Measurements from ENCODE around the gene JARID2. TPM values are rescaled to one million over a fixed set of nuclear protein-coding genes. Genes with fewer than 3 reads are reported as not detected.

The JARID2 gene
- total RNA-seq, 1 experiment from 2014 or later, result 23.6 TPM

DNA sequence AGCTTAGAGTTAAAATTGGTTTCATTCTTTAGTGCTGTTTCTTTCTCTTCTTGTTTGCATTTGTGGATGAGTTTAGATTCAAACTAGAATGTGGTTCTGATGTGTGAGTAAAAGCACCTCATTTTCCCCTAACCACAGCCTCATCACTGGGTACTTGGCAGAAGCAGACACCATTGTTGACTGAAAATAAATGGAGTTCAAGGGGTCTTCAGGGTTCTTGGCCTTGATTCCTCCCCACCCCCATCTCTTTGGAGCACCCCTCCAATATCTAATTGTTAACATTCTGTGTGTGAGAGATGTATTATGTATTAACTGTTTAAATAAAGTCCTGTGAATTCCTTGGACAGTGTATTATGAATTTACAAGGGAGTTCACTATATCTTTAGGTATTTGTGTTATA lies 59.6 kb downstream of the JARID2 start:
- intact Hi-C loops (cut with micrococcal nuclease), result no loop called here
- Histone ChIP-seq H3K9me3 (ENCODE audit: control insufficient read depth in 1 of 2, insufficient read depth in 1 of 2, low read depth in 1 of 2, low read length in 2 of 2) (no peaks in the 10 kb centered on the region), H3K27me3 (ENCODE audit: insufficient read depth, low read length) (no peaks in the 10 kb centered on the region), H3K27ac (ENCODE audit: low read depth, low read length) (no peak overlapping the region), H3K4me3 (replicated peaks in 1 of 2; ENCODE audit: low read depth in 1 of 2, low read length in 2 of 2) (no peak overlapping the region), H3K9me2 (ENCODE audit: insufficient read depth) (no peaks in the 10 kb centered on the region), H3K4me1 (ENCODE audit: control insufficient read depth in 1 of 2, insufficient read depth in 2 of 2, low read length in 2 of 2) (peaks cover 6 to 59% of the 10 kb centered on the region in 2 experiments; a peak in 3 of 4 replicates), H3K79me2 (ENCODE audit: insufficient read depth, low read length) (peaks cover 72% of the 10 kb centered on the region), H3K36me3 (ENCODE audit: control insufficient read depth in 1 of 2, insufficient read depth in 2 of 2, low read length in 2 of 2) (no peaks in the 10 kb centered on the region), H3K4me2 (ENCODE audit: low read length) (no peak overlapping the region), H2AFZ (ENCODE audit: low read depth, low read length, poor library complexity, severe bottlenecking) (no peak overlapping the region), H4K20me1 (ENCODE audit: insufficient read depth) (no peaks in the 10 kb centered on the region), H3K9ac (ENCODE audit: low read length) (no peak overlapping the region)
- ATAC-seq (no peak), DNase-seq (ENCODE audit: low read depth, low spot score) (no peak)
- POLR2A ChIA-PET, result no interaction called here
- no peak for TF ChIP-seq JUND (IDR thresholded peaks at IDR 0.05)
- RAD21 ChIA-PET (ENCODE audit: low non-redundant PET in 1 of 2, low total read pairs in 2 of 2, uncharacterized antibody in 2 of 2, unreplicated experiment in 2 of 2), result interaction anchor here in 1 of 2 experiments (0.7 kb wide), 1 partner anchor 82 kb away, joined by 6 read pairs; no protein-coding TSS in a partner anchor
- CTCF ChIA-PET, result no interaction called here
- no TSS peak for BruUV-seq (replicated peaks)

DNA sequence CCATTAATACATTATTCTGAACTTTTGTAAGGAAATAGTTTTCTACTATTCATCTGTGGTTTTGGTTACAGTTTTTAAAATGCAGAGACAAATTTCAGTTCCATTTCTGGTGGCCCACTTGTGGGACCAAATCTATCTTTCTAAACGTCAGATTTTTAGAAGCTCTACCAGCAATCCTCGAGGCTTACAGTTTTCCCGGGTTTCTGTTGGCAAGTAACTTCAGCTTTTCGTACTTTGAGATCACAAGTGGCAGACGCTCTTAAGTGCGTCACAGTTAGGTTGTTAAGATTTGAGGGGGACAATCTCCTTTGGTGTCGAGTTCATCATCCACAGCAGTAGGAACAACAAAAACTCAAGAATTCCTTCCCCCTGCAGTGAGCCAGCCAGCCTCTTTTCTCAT lies 60.0 kb downstream of the JARID2 start:
- H3K4me2 ChIP-seq (ENCODE audit: low read length), result peak overlapping the region; percentile 53
- H3K9ac ChIP-seq (ENCODE audit: low read length), result no peak overlapping the region
- H3K9me3 ChIP-seq (ENCODE audit: control insufficient read depth in 1 of 2, insufficient read depth in 1 of 2, low read depth in 1 of 2, low read length in 2 of 2), result no peaks in the 10 kb centered on the region
- ChIA-PET RAD21 (ENCODE audit: low non-redundant PET in 1 of 2, low total read pairs in 2 of 2, uncharacterized antibody in 2 of 2, unreplicated experiment in 2 of 2) (interaction anchor here in 1 of 2 experiments (0.7 kb wide), 1 partner anchor 81 kb away, joined by 6 read pairs; no protein-coding TSS in a partner anchor), CTCF (no interaction called here), POLR2A (no interaction called here)
- no peak overlapping the region for H2AFZ ChIP-seq (ENCODE audit: low read depth, low read length, poor library complexity, severe bottlenecking)
- H3K36me3 ChIP-seq (ENCODE audit: control insufficient read depth in 1 of 2, insufficient read depth in 2 of 2, low read length in 2 of 2), result no peaks in the 10 kb centered on the region
- H4K20me1 ChIP-seq (ENCODE audit: insufficient read depth), result no peaks in the 10 kb centered on the region
- H3K4me1 ChIP-seq (ENCODE audit: control insufficient read depth in 1 of 2, insufficient read depth in 2 of 2, low read length in 2 of 2), result peaks cover 6 to 55% of the 10 kb centered on the region in 2 experiments; a peak in 3 of 4 replicates
- no TSS peak for BruUV-seq (replicated peaks)
- H3K4me3 ChIP-seq (replicated peaks in 1 of 2; ENCODE audit: low read depth in 1 of 2, low read length in 2 of 2), result no peak overlapping the region
- TF ChIP-seq YY1 (IDR thresholded peaks at IDR 0.05; ENCODE audit: extremely low read depth, insufficient replicate concordance, low read depth, low read length), result no peak
- TF ChIP-seq TCF7L2 (IDR thresholded peaks at IDR 0.05; ENCODE audit: borderline replicate concordance, extremely low read depth, insufficient read depth, insufficient read length), result no peak
- TF ChIP-seq RAD21 (IDR thresholded peaks at IDR 0.05; ENCODE audit: low read depth), result no peak
- TF ChIP-seq EGR1 (IDR thresholded peaks at IDR 0.05; ENCODE audit: low read depth), result no peak
- no peak for TF ChIP-seq ZBTB33 (IDR thresholded peaks at IDR 0.05; ENCODE audit: extremely low read depth, insufficient replicate concordance, low read length)
- no peak for TF ChIP-seq FOSL1 (IDR thresholded peaks at IDR 0.05; ENCODE audit: low read depth)
- no peak for TF ChIP-seq EZH2phosphoT487 (IDR thresholded peaks at IDR 0.05; ENCODE audit: borderline replicate concordance)
- TF ChIP-seq MAX (IDR thresholded peaks at IDR 0.05), result no peak
- no peak for TF ChIP-seq POLR2A (IDR thresholded peaks at IDR 0.05; ENCODE audit: borderline replicate concordance, extremely low read depth, insufficient read depth, insufficient read length)
- no peak for TF ChIP-seq CEBPB (IDR thresholded peaks at IDR 0.05; ENCODE audit: low read depth)
- TF ChIP-seq SP1 (IDR thresholded peaks at IDR 0.05; ENCODE audit: low read depth), result no peak
- no peak for TF ChIP-seq EZH2 (IDR thresholded peaks at IDR 0.05)
- TF ChIP-seq ZNF274 (IDR thresholded peaks at IDR 0.05; ENCODE audit: low read depth, low read length), result no peak
- no peak for TF ChIP-seq JUND (IDR thresholded peaks at IDR 0.05)
- TF ChIP-seq ZFX (IDR thresholded peaks at IDR 0.05), result no peak
- no peak for TF ChIP-seq ELF1 (IDR thresholded peaks at IDR 0.05; ENCODE audit: borderline replicate concordance, low read depth)
- TF ChIP-seq CBX3 (IDR thresholded peaks at IDR 0.05; ENCODE audit: low read depth), result no peak
- intact Hi-C loops (cut with micrococcal nuclease), result no loop called here
- DNase-seq (ENCODE audit: low read depth, low spot score), result no peak
- ATAC-seq, result no peak
- no peaks in the 10 kb centered on the region for H3K9me2 ChIP-seq (ENCODE audit: insufficient read depth)
- peaks cover 72% of the 10 kb centered on the region for H3K79me2 ChIP-seq (ENCODE audit: insufficient read depth, low read length)
- no peaks in the 10 kb centered on the region for H3K27me3 ChIP-seq (ENCODE audit: insufficient read depth, low read length)
- no peak overlapping the region for H3K27ac ChIP-seq (ENCODE audit: low read depth, low read length)
